ENCODE measurements around the gene CASK.
"Not testable (repeated sequence)": the region's sequence is repeated elsewhere in the genome, so short reads cannot be mapped to it uniquely, and the experiment has no call there.

Gene CASK

GRCh38 chrX:41688156-41688555 is 235.2 kb downstream of the CASK start:
- TF ChIP-seq MYC (IDR thresholded peaks at IDR 0.05; ENCODE audit: low read depth, low read length) = no peak
- TF ChIP-seq MAX (IDR thresholded peaks at IDR 0.05; ENCODE audit: low read depth, low read length) = no peak
- TF ChIP-seq POLR2A (IDR thresholded peaks at IDR 0.05; ENCODE audit: extremely low read depth, insufficient read length) = no peak
- TF ChIP-seq, protein P1, sequence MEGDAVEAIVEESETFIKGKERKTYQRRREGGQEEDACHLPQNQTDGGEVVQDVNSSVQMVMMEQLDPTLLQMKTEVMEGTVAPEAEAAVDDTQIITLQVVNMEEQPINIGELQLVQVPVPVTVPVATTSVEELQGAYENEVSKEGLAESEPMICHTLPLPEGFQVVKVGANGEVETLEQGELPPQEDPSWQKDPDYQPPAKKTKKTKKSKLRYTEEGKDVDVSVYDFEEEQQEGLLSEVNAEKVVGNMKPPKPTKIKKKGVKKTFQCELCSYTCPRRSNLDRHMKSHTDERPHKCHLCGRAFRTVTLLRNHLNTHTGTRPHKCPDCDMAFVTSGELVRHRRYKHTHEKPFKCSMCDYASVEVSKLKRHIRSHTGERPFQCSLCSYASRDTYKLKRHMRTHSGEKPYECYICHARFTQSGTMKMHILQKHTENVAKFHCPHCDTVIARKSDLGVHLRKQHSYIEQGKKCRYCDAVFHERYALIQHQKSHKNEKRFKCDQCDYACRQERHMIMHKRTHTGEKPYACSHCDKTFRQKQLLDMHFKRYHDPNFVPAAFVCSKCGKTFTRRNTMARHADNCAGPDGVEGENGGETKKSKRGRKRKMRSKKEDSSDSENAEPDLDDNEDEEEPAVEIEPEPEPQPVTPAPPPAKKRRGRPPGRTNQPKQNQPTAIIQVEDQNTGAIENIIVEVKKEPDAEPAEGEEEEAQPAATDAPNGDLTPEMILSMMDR (IDR thresholded peaks at IDR 0.05; ENCODE audit: low read depth, low read length) = no peak
- peak; percentile 5 for DNase-seq (ENCODE audit: low read depth)
- no peak overlapping the region for H3K4me3 ChIP-seq (ENCODE audit: low read depth, low read length)

DNA sequence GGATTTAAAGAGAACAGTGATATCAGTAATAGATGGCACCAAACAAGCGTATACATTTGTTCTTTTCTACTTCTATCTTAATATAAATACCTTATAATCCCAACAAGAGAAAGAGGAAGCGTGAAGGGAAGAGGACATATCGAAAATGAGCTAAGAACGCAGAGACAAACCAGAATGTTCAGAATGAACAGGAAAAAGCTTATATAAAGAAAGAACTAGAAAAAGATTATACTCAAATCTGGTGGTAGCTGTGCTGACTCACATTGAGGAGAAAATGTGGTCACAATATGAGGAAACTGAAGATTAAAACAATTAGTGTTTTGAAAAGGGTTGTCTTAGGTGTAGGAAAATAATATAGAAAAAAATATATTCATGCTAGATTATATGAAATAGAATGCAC is 236.6 kb downstream of the CASK start:
- no peak for TF ChIP-seq MYC (IDR thresholded peaks at IDR 0.05; ENCODE audit: low read depth, low read length)
- no peak for TF ChIP-seq POLR2A (IDR thresholded peaks at IDR 0.05; ENCODE audit: extremely low read depth, insufficient read length)
- no peak for TF ChIP-seq MAX (IDR thresholded peaks at IDR 0.05; ENCODE audit: low read depth, low read length)
- TF ChIP-seq, protein P1 (IDR thresholded peaks at IDR 0.05; ENCODE audit: low read depth, low read length) = no peak
- no peak overlapping the region for H3K4me3 ChIP-seq (ENCODE audit: low read depth, low read length)
- peak; percentile 15 for DNase-seq (ENCODE audit: low read depth)

- no peak for DNase-seq (ENCODE audit: low read depth)
- TF ChIP-seq, protein P1 (IDR thresholded peaks at IDR 0.05; ENCODE audit: low read depth, low read length) = no peak
- TF ChIP-seq MYC (IDR thresholded peaks at IDR 0.05; ENCODE audit: low read depth, low read length) = no peak
- no peak for TF ChIP-seq MAX (IDR thresholded peaks at IDR 0.05; ENCODE audit: low read depth, low read length)
- no peak for TF ChIP-seq POLR2A (IDR thresholded peaks at IDR 0.05; ENCODE audit: extremely low read depth, insufficient read length)
- H3K4me3 ChIP-seq (ENCODE audit: low read depth, low read length) = no peak overlapping the region
Observed at GRCh38 chrX:41684940-41685339, 238.4 kb downstream of the CASK start.

DNA sequence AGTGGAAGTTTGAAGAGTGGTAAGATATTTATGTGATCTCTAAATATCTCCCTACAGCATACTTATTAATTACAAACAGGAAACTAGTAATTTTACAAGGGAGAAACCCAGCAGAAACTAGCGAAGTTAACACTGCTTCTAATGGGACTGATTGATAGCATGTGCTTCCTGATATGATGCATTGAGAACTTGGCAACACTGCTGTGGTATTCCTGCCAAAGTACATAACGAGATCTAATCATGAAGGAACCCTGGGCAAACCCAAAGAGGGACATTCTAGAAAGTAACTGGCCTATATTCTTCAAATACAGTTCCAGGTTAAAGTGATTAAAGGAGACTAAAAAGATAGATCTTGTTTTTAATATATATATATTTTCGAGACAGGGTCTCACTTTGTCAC is 239.2 kb downstream of the CASK start:
- no peak overlapping the region for H3K4me3 ChIP-seq (ENCODE audit: low read depth, low read length)
- no peak for DNase-seq (ENCODE audit: low read depth)
- TF ChIP-seq MYC (IDR thresholded peaks at IDR 0.05; ENCODE audit: low read depth, low read length) (no peak), POLR2A (IDR thresholded peaks at IDR 0.05; ENCODE audit: extremely low read depth, insufficient read length) (no peak), MAX (IDR thresholded peaks at IDR 0.05; ENCODE audit: low read depth, low read length) (no peak)
- TF ChIP-seq, protein P1 (IDR thresholded peaks at IDR 0.05; ENCODE audit: low read depth, low read length) = no peak

DNA sequence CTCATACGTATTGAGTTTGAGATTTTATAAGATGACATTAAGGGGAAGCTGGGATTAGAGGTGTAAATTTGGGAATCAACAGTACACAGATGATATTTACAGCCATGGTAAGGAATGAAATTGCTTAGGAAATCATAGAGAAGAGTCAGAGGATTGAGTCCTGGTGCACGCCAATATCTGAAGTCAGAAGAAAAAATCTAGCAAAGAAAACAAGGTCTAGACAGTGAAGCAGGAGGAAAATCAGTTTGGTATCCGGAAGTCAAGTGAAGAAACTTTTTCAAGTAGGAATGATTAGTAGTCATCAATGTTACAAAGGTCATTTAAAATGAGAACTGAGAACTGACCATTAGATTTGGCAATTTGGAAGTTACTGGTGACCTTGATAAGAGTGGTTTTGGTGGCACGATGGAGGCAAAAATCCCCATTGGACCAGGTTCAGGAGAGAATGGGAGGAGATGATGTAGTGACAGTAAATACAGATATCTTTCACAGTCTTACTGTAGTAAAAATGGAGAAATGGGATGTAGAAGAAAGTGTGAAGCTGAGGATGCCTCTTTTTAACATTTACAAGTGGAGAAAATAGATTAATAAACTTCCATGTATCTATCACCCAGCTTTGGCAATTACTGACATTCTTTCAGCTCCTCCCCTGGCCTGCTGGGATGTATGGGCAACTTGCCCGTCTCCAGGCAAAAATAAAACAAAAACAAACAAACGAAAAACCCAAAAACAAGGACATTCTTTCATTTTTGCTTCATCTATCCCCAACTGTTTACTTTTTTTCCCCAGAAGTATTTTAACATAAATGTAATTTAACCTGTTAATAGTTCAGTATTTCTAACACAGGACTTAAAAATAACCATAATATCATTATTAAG is 245.9 kb downstream of the CASK start:
- no peak overlapping the region for H3K4me3 ChIP-seq (ENCODE audit: low read depth, low read length)
- no peak for TF ChIP-seq MYC (IDR thresholded peaks at IDR 0.05; ENCODE audit: low read depth, low read length)
- TF ChIP-seq, protein P1 (IDR thresholded peaks at IDR 0.05; ENCODE audit: low read depth, low read length) = no peak
- TF ChIP-seq MAX (IDR thresholded peaks at IDR 0.05; ENCODE audit: low read depth, low read length) = no peak
- TF ChIP-seq POLR2A (IDR thresholded peaks at IDR 0.05; ENCODE audit: extremely low read depth, insufficient read length) = no peak
- DNase-seq (ENCODE audit: low read depth) = no peak

- not testable (repeated sequence) for DNase-seq (ENCODE audit: low read depth); H3K4me3 ChIP-seq (ENCODE audit: low read depth, low read length)
Observed at GRCh38 chrX:41676361-41676760, 247.0 kb downstream of the CASK start.
